ENCODE measurements around the gene ACTR6. TPM values are rescaled to one million over a fixed set of nuclear protein-coding genes. Genes with fewer than 3 reads are reported as not detected.
"Not testable (repeated sequence)": the region's sequence is repeated elsewhere in the genome, so short reads cannot be mapped to it uniquely, and the experiment has no call there.

Gene ACTR6
- total RNA-seq, 1 donor from 2014 or later = 23.8 TPM

- intact Hi-C loops (cut with micrococcal nuclease) = no loop called here
- no peak for ATAC-seq
- no peak for DNase-seq
Observed at GRCh38 chr12:100213016-100213891, 12.6 kb downstream of the ACTR6 start.

- intact Hi-C loops (cut with micrococcal nuclease) = no loop called here
- DNase-seq = no peak
Observed at GRCh38 chr12:100214518-100214917, 13.9 kb downstream of the ACTR6 start.

GRCh38 chr12:100215209-100215608 is 14.6 kb downstream of the ACTR6 start:
- intact Hi-C loops (cut with micrococcal nuclease) = no loop called here
- DNase-seq (no peak), ATAC-seq (no peak)

More at GRCh38 chr12:100214518-100214917, 13.9 kb downstream of the ACTR6 start:
- no peak for ATAC-seq

- intact Hi-C loops (cut with micrococcal nuclease) = no loop called here
- DNase-seq (no peak), ATAC-seq (no peak)
Observed at GRCh38 chr12:100216337-100216736, 15.7 kb downstream of the ACTR6 start.

GRCh38 chr12:100219328-100220109 is 18.9 kb downstream of the ACTR6 start:
- DNase-seq = no peak
- no peak for ATAC-seq
- intact Hi-C loops (cut with micrococcal nuclease) = loop anchor here (10.0 kb wide), 1 partner anchor 75 kb away; the partner anchor contains the start of gene BLTP3B

- ATAC-seq (no peak), DNase-seq (no peak)
- intact Hi-C loops (cut with micrococcal nuclease) = loop anchor here (10.0 kb wide), 1 partner anchor 77 kb away; the partner anchor contains the start of gene BLTP3B
Observed at GRCh38 chr12:100221523-100221922, 20.9 kb downstream of the ACTR6 start.

- not testable (repeated sequence) for DNase-seq, ATAC-seq
- intact Hi-C loops (cut with micrococcal nuclease) = loop anchor here (10.0 kb wide), 1 partner anchor 77 kb away; the partner anchor contains the start of gene BLTP3B
Observed at GRCh38 chr12:100222173-100222572, 21.6 kb downstream of the ACTR6 start.

GRCh38 chr12:100225491-100225890 is 24.9 kb downstream of the ACTR6 start:
- DNase-seq (no peak), ATAC-seq (no peak)
- intact Hi-C loops (cut with micrococcal nuclease) = loop anchor here (10.0 kb wide), 1 partner anchor 81 kb away; the partner anchor contains the start of gene BLTP3B

- ATAC-seq (no peak), DNase-seq (no peak)
Observed at GRCh38 chr12:100229036-100229635, 28.5 kb downstream of the ACTR6 start.

GRCh38 chr12:100229876-100230275 is 29.3 kb downstream of the ACTR6 start:
- intact Hi-C loops (cut with micrococcal nuclease) = loop anchor here (10.0 kb wide), 2 partner anchors 85 to 515 kb away; partner anchors contain the start of gene BLTP3B
- ATAC-seq = no peak
- no peak for DNase-seq

More at GRCh38 chr12:100229036-100229635, 28.5 kb downstream of the ACTR6 start:
- intact Hi-C loops (cut with micrococcal nuclease) = loop anchor here (10.0 kb wide), 1 partner anchor 84 kb away; the partner anchor contains the start of gene BLTP3B

GRCh38 chr12:100231873-100232272 is 31.3 kb downstream of the ACTR6 start:
- DNase-seq, ATAC-seq: not testable (repeated sequence)
- intact Hi-C loops (cut with micrococcal nuclease) = loop anchor here (10.0 kb wide), 1 partner anchor 513 kb away; no protein-coding TSS in a partner anchor

GRCh38 chr12:100234166-100234565 is 33.6 kb downstream of the ACTR6 start:
- ATAC-seq (peak; percentile 36), DNase-seq (no peak)
- intact Hi-C loops (cut with micrococcal nuclease) = loop anchor here (10.0 kb wide), 1 partner anchor 511 kb away; no protein-coding TSS in a partner anchor

GRCh38 chr12:100234591-100235304 is 34.1 kb downstream of the ACTR6 start:
- DNase-seq (no peak), ATAC-seq (peak; percentile 55)
- intact Hi-C loops (cut with micrococcal nuclease) = loop anchor here (10.0 kb wide), 1 partner anchor 510 kb away; no protein-coding TSS in a partner anchor

- ATAC-seq (no peak), DNase-seq (no peak)
- intact Hi-C loops (cut with micrococcal nuclease) = loop anchor here (10.0 kb wide), 1 partner anchor 506 kb away; no protein-coding TSS in a partner anchor
Observed at GRCh38 chr12:100238801-100239200, 38.2 kb downstream of the ACTR6 start.

- ATAC-seq (no peak), DNase-seq (no peak)
- intact Hi-C loops (cut with micrococcal nuclease) = loop anchor here (10.0 kb wide), 1 partner anchor 505 kb away; no protein-coding TSS in a partner anchor
Observed at GRCh38 chr12:100239589-100239988, 39.0 kb downstream of the ACTR6 start.

- no peak for ATAC-seq
- no peak for DNase-seq
- intact Hi-C loops (cut with micrococcal nuclease) = no loop called here
Observed at GRCh38 chr12:100243137-100243536, 42.5 kb downstream of the ACTR6 start.

GRCh38 chr12:100247765-100248164 is 47.1 kb downstream of the ACTR6 start:
- intact Hi-C loops (cut with micrococcal nuclease) = no loop called here
- ATAC-seq = no peak
- no peak for DNase-seq

- intact Hi-C loops (cut with micrococcal nuclease) = no loop called here
- DNase-seq = no peak
- no peak for ATAC-seq
Observed at GRCh38 chr12:100248886-100249285, 48.3 kb downstream of the ACTR6 start.

Measured in left ventricle myocardium superior (tissue), 1 donor.